HT-29 (cell line): ENCODE measurements around the gene RACGAP1. TPM values are rescaled to one million over a fixed set of nuclear protein-coding genes. Genes with fewer than 3 reads are reported as not detected.
A peak's percentile ranks its signal among the peaks of the same experiment; 100 is the strongest.

Experiments used
- DNase-seq: peaks from one replicate; pipeline ENCODE4 v3.0.0-alpha.2; 2015; ENCODE audit warnings: low spot score
- total RNA-seq: library from RNA; depleted of rRNA; stranded (reverse); fragments of >200 nt; shearing (Covaris generic); gene quantifications from 2 replicates; pipeline ENCODE4 v1.2.3, GENCODE V29; 2014; rRNA removed

RACGAP1 gene
- total RNA-seq, 1 experiment from 2014 or later: 55.9 TPM

GRCh38 chr12:49944046-49944445 is 81.2 kb downstream of the RACGAP1 start:
- no peak for DNase-seq

GRCh38 chr12:49943625-49943960 is 81.7 kb downstream of the RACGAP1 start:
- no peak for DNase-seq

GRCh38 chr12:49942921-49943624 is 82.2 kb downstream of the RACGAP1 start:
- DNase-seq: peak; percentile 60

- no peak for DNase-seq
Observed at GRCh38 chr12:49942512-49942893, 82.8 kb downstream of the RACGAP1 start.

GRCh38 chr12:49941556-49942511 is 83.5 kb downstream of the RACGAP1 start:
- no peak for DNase-seq

- DNase-seq: no peak
Observed at GRCh38 chr12:49939707-49940106, 85.6 kb downstream of the RACGAP1 start.

GRCh38 chr12:49939307-49939706 is 86.0 kb downstream of the RACGAP1 start:
- no peak for DNase-seq

Other genes with a start within 250 kb of the RACGAP1 start
- 16.4 and 19.3 TPM in 2 replicates for gene NCKAP5L, start 197.1 kb downstream of the RACGAP1 start, total RNA-seq
- 2.5 and 2.9 TPM in 2 replicates for gene BCDIN3D, start 182.4 kb downstream of the RACGAP1 start, total RNA-seq
- 0.58 and 0.63 TPM in 2 replicates for gene FAIM2, start 121.6 kb downstream of the RACGAP1 start, total RNA-seq
- gene AQP2, start 74.8 kb downstream of the RACGAP1 start, total RNA-seq: 0.10 and 0.21 TPM in 2 replicates
- gene AQP5, start 63.6 kb downstream of the RACGAP1 start, total RNA-seq: 109 and 110 TPM in 2 replicates
- gene AQP6, start 52.5 kb downstream of the RACGAP1 start, total RNA-seq: 1.8 and 2.0 TPM in 2 replicates
- 6.7 and 7.0 TPM in 2 replicates for gene ASIC1, start 32.1 kb upstream of the RACGAP1 start, total RNA-seq
- gene SMARCD1, start 59.8 kb upstream of the RACGAP1 start, total RNA-seq: 74.8 and 90.4 TPM in 2 replicates
- 8.0 and 9.5 TPM in 2 replicates for gene GPD1, start 78.5 kb upstream of the RACGAP1 start, total RNA-seq
- 85.6 and 98.6 TPM in 2 replicates for gene COX14, start 86.7 kb upstream of the RACGAP1 start, total RNA-seq
- 13.9 and 20.5 TPM in 2 replicates for gene CERS5, start 141.9 kb upstream of the RACGAP1 start, total RNA-seq